GM19099 (cell line): Measurements from ENCODE around the gene PTPRG.

Experiments used
- POLR2A ChIP-seq: IDR thresholded peaks from 3 replicates; pipeline ENCODE4 v1.6.1; 2011; ENCODE audit warnings: low read depth; ENCODE audit not compliant: insufficient read length; ENCODE audit errors: extremely low read depth

Gene PTPRG

GRCh38 chr3:62110443-62111225, 549.3 kb downstream of the PTPRG start:
- TF ChIP-seq POLR2A = no peak

GRCh38 chr3:62113092-62113491, 551.7 kb downstream of the PTPRG start:
- TF ChIP-seq POLR2A = no peak

- no peak for TF ChIP-seq POLR2A
These were observed 553.4 kb downstream of the PTPRG start for GRCh38 chr3:62114763-62115162.

- no peak for TF ChIP-seq POLR2A
These were observed 556.7 kb downstream of the PTPRG start for GRCh38 chr3:62117903-62118548.

GRCh38 chr3:62119139-62119538, 557.8 kb downstream of the PTPRG start:
- no peak for TF ChIP-seq POLR2A

- no peak for TF ChIP-seq POLR2A
These were observed 561.4 kb downstream of the PTPRG start for GRCh38 chr3:62122819-62123218.

GRCh38 chr3:62125380-62125779, 564.0 kb downstream of the PTPRG start:
- no peak for TF ChIP-seq POLR2A

GRCh38 chr3:62127116-62127515, 565.7 kb downstream of the PTPRG start:
- TF ChIP-seq POLR2A = no peak

- no peak for TF ChIP-seq POLR2A
These were observed 566.7 kb downstream of the PTPRG start for GRCh38 chr3:62128051-62128450.

GRCh38 chr3:62128681-62129080, 567.3 kb downstream of the PTPRG start:
- TF ChIP-seq POLR2A = no peak

GRCh38 chr3:62131050-62131449, 569.7 kb downstream of the PTPRG start:
- TF ChIP-seq POLR2A = no peak

- no peak for TF ChIP-seq POLR2A
These were observed 570.2 kb downstream of the PTPRG start for GRCh38 chr3:62131620-62132019.

GRCh38 chr3:62132027-62132602, 570.7 kb downstream of the PTPRG start:
- no peak for TF ChIP-seq POLR2A

- TF ChIP-seq POLR2A = no peak
These were observed 571.6 kb downstream of the PTPRG start for GRCh38 chr3:62133015-62133414.

GRCh38 chr3:62134061-62134496, 572.7 kb downstream of the PTPRG start:
- TF ChIP-seq POLR2A = no peak

- TF ChIP-seq POLR2A = no peak
These were observed 574.4 kb downstream of the PTPRG start for GRCh38 chr3:62135741-62136140.
